ENCODE data around the gene C10orf95. TPM values are rescaled to one million over a fixed set of nuclear protein-coding genes. Genes with fewer than 3 reads are reported as not detected.
"Not testable (repeated sequence)": the region's sequence is repeated elsewhere in the genome, so short reads cannot be mapped to it uniquely, and the experiment has no call there.

The C10orf95 gene
- total RNA-seq, 1 experiment from 2014 or later = not detected

GRCh38 chr10:102465466-102465865 is 14.1 kb upstream of the C10orf95 start:
- DNase-seq (ENCODE audit: low spot score) = no peak

DNA sequence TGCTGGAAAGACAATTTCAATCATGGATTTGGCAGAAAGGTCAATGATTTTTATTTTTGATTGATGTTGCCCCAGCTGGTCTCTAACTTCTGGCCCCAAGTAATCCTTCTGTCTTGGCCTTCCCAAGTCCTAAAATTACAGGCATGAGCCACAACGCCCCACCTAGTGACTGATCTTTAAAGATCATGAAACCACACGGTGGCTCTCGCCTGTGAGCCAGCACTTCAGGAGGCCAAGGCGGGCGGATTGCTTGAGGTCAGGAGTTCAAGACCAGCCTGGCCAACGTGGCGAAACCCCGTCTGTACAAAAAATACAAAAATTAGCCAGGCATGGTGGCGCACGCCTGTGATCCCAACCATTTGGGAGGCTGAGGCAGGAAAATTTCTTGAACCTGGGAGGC is 12.6 kb upstream of the C10orf95 start:
- no peak for DNase-seq (ENCODE audit: low spot score)

- DNase-seq (ENCODE audit: low spot score) = no peak
Measured at GRCh38 chr10:102462512-102463054, 11.2 kb upstream of the C10orf95 start.

GRCh38 chr10:102461187-102462054 is 10.1 kb upstream of the C10orf95 start:
- DNase-seq (ENCODE audit: low spot score) = peak; percentile 82

DNA sequence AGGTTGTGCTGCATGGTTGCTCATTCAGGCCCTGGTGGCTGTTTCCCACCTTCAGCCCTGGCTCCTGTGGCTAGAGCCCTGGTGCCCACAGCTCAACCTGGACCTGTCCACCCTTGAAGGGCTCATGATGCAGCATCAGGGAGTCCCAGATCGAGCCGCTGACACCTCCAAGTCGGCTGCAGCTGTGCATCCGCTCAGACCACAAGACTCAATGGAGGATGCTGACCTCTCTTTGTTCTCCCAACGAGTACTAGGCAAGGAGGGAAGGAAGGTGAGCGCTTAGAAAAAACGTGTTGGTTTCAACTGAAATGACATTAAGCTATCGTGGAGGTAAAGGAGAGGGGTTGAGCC is 9.5 kb upstream of the C10orf95 start:
- DNase-seq (ENCODE audit: low spot score) = no peak

DNA sequence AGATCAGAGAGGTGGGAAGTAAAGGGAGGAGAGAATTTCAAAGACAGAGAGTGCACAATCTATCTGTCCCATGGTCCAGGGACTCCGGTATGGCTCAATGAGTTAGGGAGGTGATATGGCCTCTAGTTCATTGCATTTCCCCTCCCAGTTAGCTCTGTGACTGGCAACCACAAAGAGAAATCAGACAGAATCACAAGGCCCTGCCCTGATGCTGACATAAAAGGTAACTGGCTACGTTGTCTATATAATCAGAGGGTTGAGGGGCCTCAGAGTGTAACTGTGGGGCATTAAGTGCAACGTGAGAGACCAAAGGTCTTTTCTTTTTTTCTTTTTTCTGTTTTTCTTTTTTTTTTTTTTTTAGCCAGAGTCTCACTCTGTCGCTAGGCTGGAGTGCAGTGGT is 7.3 kb upstream of the C10orf95 start:
- no peak for DNase-seq (ENCODE audit: low spot score)

DNA sequence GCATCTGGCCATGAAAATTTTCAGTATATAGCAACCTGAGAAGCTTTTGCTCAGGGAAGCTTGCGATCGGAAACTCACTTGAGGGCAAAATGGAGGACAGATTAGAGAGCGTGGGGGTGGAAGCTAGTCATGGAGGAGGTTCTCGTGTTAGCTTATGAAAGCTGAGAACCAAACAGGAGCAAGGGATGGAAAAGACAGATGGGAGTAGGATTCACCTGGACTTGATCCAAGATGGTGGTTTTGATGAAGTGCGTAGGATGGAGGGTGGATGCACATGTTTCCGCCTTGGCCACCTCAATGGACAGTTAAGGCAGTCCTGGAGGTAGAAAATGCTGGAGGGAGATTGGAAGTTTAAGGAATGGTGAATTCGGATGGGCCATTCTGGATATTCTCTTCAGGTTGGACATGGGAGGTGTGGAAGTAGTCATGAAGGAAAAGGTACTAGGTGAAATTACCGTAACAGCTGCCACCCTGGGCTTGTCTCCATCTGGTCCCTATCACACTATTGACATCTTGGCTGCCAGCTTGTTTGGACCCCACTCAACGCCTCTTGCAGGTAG is 6.3 kb upstream of the C10orf95 start:
- DNase-seq (ENCODE audit: low spot score) = no peak

DNA sequence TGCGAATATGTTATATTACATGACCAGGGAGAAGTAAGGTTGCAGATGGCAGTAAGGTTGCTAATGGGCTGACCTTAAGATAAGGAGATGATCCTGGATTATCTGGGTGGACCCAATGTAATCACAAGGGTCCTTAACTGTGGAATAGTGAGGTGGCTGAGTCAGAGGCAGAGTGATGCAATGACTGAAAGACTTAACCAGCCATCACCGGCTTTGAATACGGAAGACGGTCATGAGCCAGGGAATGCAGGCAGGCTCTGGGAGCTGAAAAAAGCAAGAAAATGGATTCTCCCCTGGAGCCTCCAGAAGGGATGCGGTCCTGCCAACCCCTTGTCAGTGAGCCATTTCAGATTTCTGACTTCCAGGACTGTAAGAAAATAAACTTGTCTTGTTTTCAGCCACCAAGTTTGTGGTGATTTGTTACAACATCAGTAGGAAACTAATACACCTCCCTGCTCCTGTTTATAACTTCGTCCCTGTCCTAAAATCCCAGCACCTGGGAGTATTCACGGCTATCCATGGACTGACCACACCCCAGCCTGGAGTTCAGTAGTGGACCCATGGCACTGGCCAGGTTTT is 4.6 kb upstream of the C10orf95 start:
- DNase-seq (ENCODE audit: low spot score) = peak; percentile 91

- not testable (repeated sequence) for DNase-seq (ENCODE audit: low spot score)
Measured at GRCh38 chr10:102454662-102455487, 3.5 kb upstream of the C10orf95 start.

GRCh38 chr10:102453502-102453901 is 2.2 kb upstream of the C10orf95 start:
- no peak for DNase-seq (ENCODE audit: low spot score)

- peak; percentile 79 for DNase-seq (ENCODE audit: low spot score)
Measured at GRCh38 chr10:102452672-102453340, 1.5 kb upstream of the C10orf95 start.

GRCh38 chr10:102450374-102451104 is 804 bp downstream of the C10orf95 start:
- DNase-seq (ENCODE audit: low spot score) = no peak

GRCh38 chr10:102450124-102450373 is 1.3 kb downstream of the C10orf95 start:
- no peak for DNase-seq (ENCODE audit: low spot score)

GRCh38 chr10:102449321-102450123 is 1.8 kb downstream of the C10orf95 start:
- DNase-seq (ENCODE audit: low spot score) = peak; percentile 24

DNA sequence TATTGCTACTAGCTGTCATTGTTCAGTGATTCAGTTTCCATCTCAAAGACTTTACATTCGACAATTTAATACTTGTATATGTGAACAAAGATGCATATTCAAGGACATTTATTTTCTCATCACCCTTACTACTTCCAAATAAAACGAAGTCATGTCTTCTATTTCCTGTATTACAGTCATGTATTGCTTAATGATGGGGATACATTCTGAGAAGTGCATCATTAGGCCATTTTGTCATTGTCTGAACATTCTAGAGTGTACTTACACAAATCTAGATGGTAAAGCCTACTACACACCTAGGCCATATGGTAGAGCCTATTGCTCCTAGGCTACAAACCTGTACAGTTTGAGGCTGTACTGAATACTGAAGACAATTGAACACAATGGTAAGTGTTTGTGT is 6.5 kb downstream of the C10orf95 start:
- DNase-seq (ENCODE audit: low spot score) = no peak

DNA sequence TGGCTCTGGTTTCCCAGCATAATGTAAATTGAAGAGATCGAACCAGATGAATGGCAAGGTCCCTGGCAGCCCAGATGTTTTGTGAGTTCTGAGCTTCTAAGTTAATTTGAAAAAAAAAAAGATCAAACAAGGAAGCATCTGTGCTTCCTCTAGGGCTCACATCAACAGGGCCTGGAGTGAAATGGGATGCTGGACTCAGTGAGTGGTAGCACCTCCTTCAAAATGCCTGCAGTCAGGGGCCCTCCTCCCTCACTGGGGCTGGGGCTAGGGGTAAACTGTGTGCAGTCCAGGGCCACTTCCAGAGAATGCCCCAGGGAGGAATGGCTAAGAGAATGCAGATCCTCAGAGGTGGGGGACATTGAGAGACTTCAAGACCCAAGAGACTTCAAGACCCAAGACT is 13.0 kb downstream of the C10orf95 start:
- DNase-seq (ENCODE audit: low spot score) = no peak

GRCh38 chr10:102437515-102437914 is 13.8 kb downstream of the C10orf95 start:
- DNase-seq (ENCODE audit: low spot score) = no peak

GRCh38 chr10:102436312-102436711 is 15.0 kb downstream of the C10orf95 start:
- no peak for DNase-seq (ENCODE audit: low spot score)

DNA sequence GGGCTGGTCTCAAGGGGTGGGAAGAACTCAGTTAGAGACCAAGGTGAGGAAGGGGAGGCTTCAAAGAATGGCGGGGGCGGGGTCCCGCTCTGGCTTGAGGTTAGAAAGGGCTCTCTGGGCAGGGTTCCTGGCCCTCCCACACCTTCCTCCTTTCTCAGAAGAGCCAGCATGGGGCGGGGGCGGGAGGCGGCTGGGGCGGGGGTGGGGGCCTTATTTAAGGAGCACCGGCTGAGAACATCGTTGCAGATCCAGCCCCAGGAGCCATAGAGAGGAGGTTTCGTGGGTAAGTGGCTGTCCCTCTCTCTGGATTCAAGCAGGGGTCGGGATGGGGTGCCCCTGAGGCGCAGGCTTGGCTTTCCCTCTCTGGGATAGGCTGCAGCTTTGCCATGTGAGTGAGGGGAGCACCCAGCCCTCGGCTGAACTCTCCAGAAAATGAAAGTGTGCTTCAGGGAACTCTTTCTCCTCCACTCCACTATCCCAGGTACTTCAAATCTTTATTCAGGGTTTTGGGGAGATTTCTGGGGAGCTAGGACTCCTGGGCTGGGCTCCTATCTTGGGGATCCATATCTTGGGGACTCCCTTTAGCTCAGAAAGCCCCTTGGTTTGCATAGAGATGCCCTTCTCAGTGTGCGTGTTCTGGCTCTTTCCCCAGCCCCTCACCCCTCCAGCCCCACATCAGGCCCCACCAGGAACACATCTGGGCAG is 15.7 kb downstream of the C10orf95 start:
- no peak for DNase-seq (ENCODE audit: low spot score)

GRCh38 chr10:102435133-102435497 is 16.2 kb downstream of the C10orf95 start:
- no peak for DNase-seq (ENCODE audit: low spot score)
